Measurements from ENCODE around the gene ABRAXAS1.

- TF ChIP-seq CTCF (IDR thresholded peaks at IDR 0.05) (no peak), POLR2A (IDR thresholded peaks at IDR 0.05) (no peak), EP300 (IDR thresholded peaks at IDR 0.05) (no peak), POLR2AphosphoS5 (IDR thresholded peaks at IDR 0.05) (no peak)
Observed at GRCh38 chr4:83417566-83417965, 67.3 kb downstream of the ABRAXAS1 start.
